ENCODE results near the gene CDC5L.

DNA sequence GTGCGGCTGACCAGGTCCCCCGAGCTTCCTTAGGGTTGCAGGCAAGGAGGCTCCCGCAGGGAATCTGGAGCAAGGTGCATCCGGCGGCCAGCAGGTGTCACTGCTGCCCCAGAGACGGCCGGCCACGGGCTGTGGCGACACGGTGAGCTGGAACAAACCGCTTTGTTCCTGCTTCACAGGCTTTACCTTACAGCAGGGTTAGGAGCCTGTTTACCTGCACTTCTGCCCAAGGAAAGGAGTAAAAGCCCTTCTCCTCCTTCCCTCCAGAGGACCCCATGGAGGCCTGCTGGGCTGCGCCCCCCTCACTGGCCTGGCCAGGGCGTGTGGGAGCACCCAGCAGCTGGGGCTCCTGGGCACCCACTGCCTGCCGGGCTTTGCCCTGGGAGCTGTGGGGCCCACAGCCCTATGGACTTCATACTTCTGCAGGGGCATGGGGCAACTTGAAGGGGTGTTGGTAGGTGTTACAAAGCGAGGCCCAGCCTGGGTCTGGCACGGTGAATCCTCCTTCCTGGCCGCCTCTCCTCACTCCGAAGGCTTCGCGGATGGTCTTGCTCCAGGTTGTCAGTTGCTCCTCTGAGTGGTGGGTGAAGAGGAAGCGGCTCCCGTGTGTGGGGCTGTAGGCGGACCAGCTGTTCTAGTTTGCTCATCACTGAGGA, 88.4 kb downstream of the CDC5L start:
- TF ChIP-seq CTCF (IDR thresholded peaks at IDR 0.05; ENCODE audit: insufficient read depth, low read length, poor library complexity, severe bottlenecking) (peak; percentile 97), EZH2phosphoT487 (conservative IDR thresholded peaks at IDR 0.05; ENCODE audit: low read length) (no peak)
